ENCODE measurements around the gene CALHM4.

DNA sequence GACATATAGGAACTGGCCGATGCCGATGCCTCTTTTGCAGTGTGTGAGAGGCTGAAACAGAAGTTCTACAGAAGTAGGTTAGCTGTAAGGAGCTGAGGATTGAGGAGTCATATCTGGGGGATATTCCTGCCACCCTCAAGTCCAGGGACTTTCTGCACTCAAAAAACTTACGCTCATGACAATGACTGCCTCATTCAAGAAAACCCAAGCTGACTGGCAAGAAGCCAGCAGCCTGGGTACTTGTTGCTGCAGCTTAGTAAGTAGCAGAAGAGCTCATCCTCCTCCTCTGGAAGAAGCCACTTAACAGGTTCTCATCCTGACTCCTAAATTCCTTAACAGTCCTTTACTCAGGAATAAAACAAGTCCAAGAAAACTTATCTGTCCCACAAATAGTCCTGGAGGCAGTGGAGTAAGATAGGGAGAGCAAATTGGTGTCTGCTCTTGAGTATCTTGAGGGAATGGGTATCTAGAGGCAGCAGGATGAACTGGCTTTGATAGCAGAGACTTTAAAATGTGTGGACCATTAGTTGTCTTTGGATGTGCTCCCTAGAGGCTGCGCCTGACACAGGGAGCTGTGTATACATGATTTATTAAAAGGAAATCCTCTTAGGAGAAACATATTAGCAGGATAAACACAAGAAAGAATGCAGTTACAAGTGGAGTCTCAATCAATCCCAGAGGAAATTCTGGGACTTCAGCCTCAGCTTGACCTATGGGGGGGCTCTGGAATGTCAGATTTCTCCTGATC lies 34.8 kb upstream of the CALHM4 start:
- TF ChIP-seq EP300 (IDR thresholded peaks at IDR 0.05), result no peak
- TF ChIP-seq POLR2AphosphoS5 (IDR thresholded peaks at IDR 0.05), result no peak
- TF ChIP-seq, protein P1, sequence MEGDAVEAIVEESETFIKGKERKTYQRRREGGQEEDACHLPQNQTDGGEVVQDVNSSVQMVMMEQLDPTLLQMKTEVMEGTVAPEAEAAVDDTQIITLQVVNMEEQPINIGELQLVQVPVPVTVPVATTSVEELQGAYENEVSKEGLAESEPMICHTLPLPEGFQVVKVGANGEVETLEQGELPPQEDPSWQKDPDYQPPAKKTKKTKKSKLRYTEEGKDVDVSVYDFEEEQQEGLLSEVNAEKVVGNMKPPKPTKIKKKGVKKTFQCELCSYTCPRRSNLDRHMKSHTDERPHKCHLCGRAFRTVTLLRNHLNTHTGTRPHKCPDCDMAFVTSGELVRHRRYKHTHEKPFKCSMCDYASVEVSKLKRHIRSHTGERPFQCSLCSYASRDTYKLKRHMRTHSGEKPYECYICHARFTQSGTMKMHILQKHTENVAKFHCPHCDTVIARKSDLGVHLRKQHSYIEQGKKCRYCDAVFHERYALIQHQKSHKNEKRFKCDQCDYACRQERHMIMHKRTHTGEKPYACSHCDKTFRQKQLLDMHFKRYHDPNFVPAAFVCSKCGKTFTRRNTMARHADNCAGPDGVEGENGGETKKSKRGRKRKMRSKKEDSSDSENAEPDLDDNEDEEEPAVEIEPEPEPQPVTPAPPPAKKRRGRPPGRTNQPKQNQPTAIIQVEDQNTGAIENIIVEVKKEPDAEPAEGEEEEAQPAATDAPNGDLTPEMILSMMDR (IDR thresholded peaks at IDR 0.05), result no peak
